MG63 (cell line): ENCODE measurements around the gene GPAT2. TPM values are rescaled to one million over a fixed set of nuclear protein-coding genes. Genes with fewer than 3 reads are reported as not detected.
"Not testable (repeated sequence)": the region's sequence is repeated elsewhere in the genome, so short reads cannot be mapped to it uniquely, and the experiment has no call there.

Experiments
- DNase-seq: peaks from one replicate; pipeline ENCODE4 v3.0.0-alpha.2; 2020
- H3K27me3 ChIP-seq: fragments of 250-450 bp; sonication (Bioruptor Pico); 2 replicates; pipeline ENCODE4 v1.5.1; 2020; ENCODE audit warnings: mild to moderate bottlenecking, moderate library complexity
- H3K36me3 ChIP-seq: fragments of 250-450 bp; sonication (Bioruptor Pico); 2 replicates; pipeline ENCODE4 v1.5.1; 2020; ENCODE audit warnings: mild to moderate bottlenecking, moderate library complexity
- H3K4me3 ChIP-seq: fragments of 250-450 bp; sonication (Bioruptor Pico); 2 replicates; pipeline ENCODE4 v1.5.1; 2020; ENCODE audit warnings: mild to moderate bottlenecking, moderate library complexity
- H3K9me3 ChIP-seq: fragments of 250-450 bp; sonication (Bioruptor Pico); 2 replicates; pipeline ENCODE4 v1.5.1; 2020; ENCODE audit warnings: mild to moderate bottlenecking, moderate library complexity
- total RNA-seq: library from RNA; depleted of rRNA; stranded (reverse); fragments of >200 nt; shearing (Covaris generic); gene quantifications from 2 replicates; pipeline ENCODE4 v1.2.3, GENCODE V29; 2014; ENCODE audit warnings: low replicate concordance; rRNA removed

The GPAT2 gene
- total RNA-seq, 1 experiment from 2014 or later, result not detected

GRCh38 chr2:96011129-96011455 lies 23.6 kb downstream of the GPAT2 start:
- H3K4me3 ChIP-seq, H3K36me3 ChIP-seq, H3K27me3 ChIP-seq, H3K9me3 ChIP-seq: not testable (repeated sequence)
- DNase-seq, result peak; percentile 44

- peak overlapping the region; percentile 47 for H3K4me3 ChIP-seq
- H3K36me3 ChIP-seq, H3K9me3 ChIP-seq, H3K27me3 ChIP-seq: not testable (repeated sequence)
- peak; percentile 90 for DNase-seq
Observed at GRCh38 chr2:96010320-96011128, 24.2 kb downstream of the GPAT2 start.

- peak overlapping the region; percentile 47 for H3K4me3 ChIP-seq
- DNase-seq, H3K36me3 ChIP-seq, H3K9me3 ChIP-seq, H3K27me3 ChIP-seq: not testable (repeated sequence)
Observed at GRCh38 chr2:96009833-96010232, 24.9 kb downstream of the GPAT2 start.

GRCh38 chr2:96008051-96008450 lies 26.7 kb downstream of the GPAT2 start:
- H3K27me3 ChIP-seq, H3K9me3 ChIP-seq, DNase-seq, H3K4me3 ChIP-seq, H3K36me3 ChIP-seq: not testable (repeated sequence)

- H3K36me3 ChIP-seq, H3K9me3 ChIP-seq, H3K4me3 ChIP-seq, H3K27me3 ChIP-seq, DNase-seq: not testable (repeated sequence)
Observed at GRCh38 chr2:96006248-96006647, 28.5 kb downstream of the GPAT2 start.

- H3K9me3 ChIP-seq, H3K27me3 ChIP-seq, H3K36me3 ChIP-seq: not testable (repeated sequence)
- peak overlapping the region; percentile 86 for H3K4me3 ChIP-seq
- peak; percentile 44 for DNase-seq
Observed at GRCh38 chr2:95992520-95993272, 42.0 kb downstream of the GPAT2 start.

- DNase-seq, result peak; percentile 50
- peak overlapping the region; percentile 86 for H3K4me3 ChIP-seq
Observed at GRCh38 chr2:95992102-95992501, 42.6 kb downstream of the GPAT2 start.

GRCh38 chr2:95991351-95992094 lies 43.2 kb downstream of the GPAT2 start, which contains the start of gene ANKRD36C:
Gene ANKRD36C, minus strand, starts transcription at chr2:95991824. Its CDS starts 116 bp downstream, at chr2:95991708.
- peak; percentile 40 for DNase-seq
- H3K4me3 ChIP-seq, result peak within 1 kb of the TSS; percentile 86
- not testable (repeated sequence) for H3K36me3 ChIP-seq, H3K9me3 ChIP-seq, H3K27me3 ChIP-seq

More at GRCh38 chr2:95992102-95992501, 42.6 kb downstream of the GPAT2 start:
- not testable (repeated sequence) for H3K9me3 ChIP-seq, H3K36me3 ChIP-seq, H3K27me3 ChIP-seq

- not testable (repeated sequence) for DNase-seq, H3K27me3 ChIP-seq, H3K9me3 ChIP-seq, H3K36me3 ChIP-seq
- peak overlapping the region; percentile 50 for H3K4me3 ChIP-seq
Observed at GRCh38 chr2:95990884-95991283, 43.8 kb downstream of the GPAT2 start.

Other genes starting within 250 kb of the GPAT2 start
- 6.1 and 10.3 TPM in 2 replicates for gene ANKRD36C, start 43.1 kb downstream of the GPAT2 start, total RNA-seq
- gene ADRA2B, start 81.7 kb upstream of the GPAT2 start, total RNA-seq, result 0.03 TPM in 1 of 2 replicates, not detected in the other
- not detected in 2 replicates for gene ASTL, start 103.6 kb upstream of the GPAT2 start, total RNA-seq
- gene DUSP2, start 110.5 kb upstream of the GPAT2 start, total RNA-seq, result 4.9 and 8.7 TPM in 2 replicates
- 100 and 113 TPM in 2 replicates for gene STARD7, start 173.9 kb upstream of the GPAT2 start, total RNA-seq
- 3.7 and 7.3 TPM in 2 replicates for gene TMEM127, start 231.1 kb upstream of the GPAT2 start, total RNA-seq
- 76.2 and 103 TPM in 2 replicates for gene CIAO1, start 231.3 kb upstream of the GPAT2 start, total RNA-seq